ENCODE results near the gene CHRNB1. TPM values are rescaled to one million over a fixed set of nuclear protein-coding genes. Genes with fewer than 3 reads are reported as not detected.
A peak's percentile ranks its signal among the peaks of the same experiment; 100 is the strongest.

The CHRNB1 gene
- total and polyA plus RNA-seq, 4 donors: 7.0 to 11.9 (median 10.6) TPM

GRCh38 chr17:7463372-7463846, 18.5 kb downstream of the CHRNB1 start:
- no peak for DNase-seq
- 90 to 93% methylated on average over 14 of the region's 14 CpGs for WGBS, 2 donors

GRCh38 chr17:7464081-7464480, 19.2 kb downstream of the CHRNB1 start:
- TF ChIP-seq, protein P1, sequence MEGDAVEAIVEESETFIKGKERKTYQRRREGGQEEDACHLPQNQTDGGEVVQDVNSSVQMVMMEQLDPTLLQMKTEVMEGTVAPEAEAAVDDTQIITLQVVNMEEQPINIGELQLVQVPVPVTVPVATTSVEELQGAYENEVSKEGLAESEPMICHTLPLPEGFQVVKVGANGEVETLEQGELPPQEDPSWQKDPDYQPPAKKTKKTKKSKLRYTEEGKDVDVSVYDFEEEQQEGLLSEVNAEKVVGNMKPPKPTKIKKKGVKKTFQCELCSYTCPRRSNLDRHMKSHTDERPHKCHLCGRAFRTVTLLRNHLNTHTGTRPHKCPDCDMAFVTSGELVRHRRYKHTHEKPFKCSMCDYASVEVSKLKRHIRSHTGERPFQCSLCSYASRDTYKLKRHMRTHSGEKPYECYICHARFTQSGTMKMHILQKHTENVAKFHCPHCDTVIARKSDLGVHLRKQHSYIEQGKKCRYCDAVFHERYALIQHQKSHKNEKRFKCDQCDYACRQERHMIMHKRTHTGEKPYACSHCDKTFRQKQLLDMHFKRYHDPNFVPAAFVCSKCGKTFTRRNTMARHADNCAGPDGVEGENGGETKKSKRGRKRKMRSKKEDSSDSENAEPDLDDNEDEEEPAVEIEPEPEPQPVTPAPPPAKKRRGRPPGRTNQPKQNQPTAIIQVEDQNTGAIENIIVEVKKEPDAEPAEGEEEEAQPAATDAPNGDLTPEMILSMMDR (IDR thresholded peaks at IDR 0.05; ENCODE audit: control extremely low read depth, extremely low read depth): no peak
- H3K36me3 ChIP-seq (ENCODE audit: control insufficient read depth in 4 of 4, insufficient read depth in 4 of 4, low read length in 4 of 4): peaks cover 2 to 40% (median 15%) of the 10 kb centered on the region in 4 donors
- no peaks in the 10 kb centered on the region for H3K9me3 ChIP-seq (ENCODE audit: control insufficient read depth in 4 of 4, insufficient read depth in 3 of 4, low read length in 3 of 4)
- WGBS, 2 donors: 90% methylated on average over 9 of the region's 9 CpGs
- no peak overlapping the region for H3K4me3 ChIP-seq
- ATAC-seq (ENCODE audit: insufficient read depth, low FRiP score) (no peak), DNase-seq (no peak)
- no peaks in the 10 kb centered on the region for H3K27me3 ChIP-seq (ENCODE audit: control insufficient read depth in 3 of 3, insufficient read depth in 3 of 3, low read length in 2 of 3)
- H3K27ac ChIP-seq (ENCODE audit: low read depth in 1 of 2, low read length in 1 of 2): no peak overlapping the region
- H3K4me1 ChIP-seq (ENCODE audit: control insufficient read depth in 5 of 5, insufficient read depth in 5 of 5, low read length in 5 of 5): peaks cover 0 to 11% (median 4%) of the 10 kb centered on the region in 5 donors
- no peak overlapping the region for H3K9ac ChIP-seq (ENCODE audit: insufficient read depth in 1 of 2, low read length in 2 of 2)

More at GRCh38 chr17:7463372-7463846, 18.5 kb downstream of the CHRNB1 start:
- no peaks in the 10 kb centered on the region for H3K9me3 ChIP-seq (ENCODE audit: control insufficient read depth in 4 of 4, insufficient read depth in 3 of 4, low read length in 3 of 4)
- no peak for ATAC-seq (ENCODE audit: insufficient read depth, low FRiP score)
- H3K4me3 ChIP-seq: no peak overlapping the region
- H3K27ac ChIP-seq (ENCODE audit: low read depth in 1 of 2, low read length in 1 of 2): no peak overlapping the region
- TF ChIP-seq, protein P1 (IDR thresholded peaks at IDR 0.05; ENCODE audit: control extremely low read depth, extremely low read depth): no peak
- no peak overlapping the region for H3K9ac ChIP-seq (ENCODE audit: insufficient read depth in 1 of 2, low read length in 2 of 2)
- H3K4me1 ChIP-seq (ENCODE audit: control insufficient read depth in 5 of 5, insufficient read depth in 5 of 5, low read length in 5 of 5): peaks cover 0 to 11% (median 4%) of the 10 kb centered on the region in 5 donors
- H3K36me3 ChIP-seq (ENCODE audit: control insufficient read depth in 4 of 4, insufficient read depth in 4 of 4, low read length in 4 of 4): peaks cover 2 to 40% (median 13%) of the 10 kb centered on the region in 4 donors
- H3K27me3 ChIP-seq (ENCODE audit: control insufficient read depth in 3 of 3, insufficient read depth in 3 of 3, low read length in 2 of 3): no peaks in the 10 kb centered on the region

DNA sequence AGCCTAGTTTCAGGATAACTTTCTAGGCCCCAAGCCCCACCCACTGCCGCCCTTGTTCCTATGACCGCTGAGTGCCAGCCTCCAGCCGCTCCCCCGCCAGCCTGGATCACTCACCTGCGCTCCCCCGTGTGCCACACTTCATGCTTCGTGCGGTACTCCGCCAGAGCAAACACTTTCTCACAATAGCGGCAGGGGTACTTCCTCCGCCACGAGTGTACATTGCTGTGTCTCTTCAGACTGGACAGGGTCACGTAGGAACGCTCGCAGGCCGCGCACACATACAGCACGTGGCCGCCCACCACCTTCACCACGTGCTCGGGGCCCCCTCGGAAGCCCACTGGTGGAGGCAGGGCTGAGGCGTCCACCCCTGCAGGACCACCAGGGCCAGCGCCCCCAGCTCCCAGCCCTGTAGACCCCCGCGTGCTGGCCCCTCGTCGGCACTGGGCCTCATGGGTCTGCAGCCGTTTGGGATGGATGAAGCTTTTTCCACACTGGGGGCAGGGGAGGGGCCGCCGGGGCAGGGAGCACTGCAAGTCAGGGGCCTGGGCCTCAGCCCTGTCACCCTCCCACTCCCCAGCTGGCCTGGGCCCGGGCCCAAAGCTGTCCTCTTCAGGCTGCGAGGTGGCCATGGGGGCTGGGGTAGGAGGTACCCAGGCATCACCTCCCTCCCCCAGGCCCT, 20.9 kb downstream of the CHRNB1 start:
- DNase-seq (peak in 2 of 3 donors; percentile 54 to 57), ATAC-seq (ENCODE audit: insufficient read depth, low FRiP score) (no peak)
- Histone ChIP-seq H3K4me1 (ENCODE audit: control insufficient read depth in 5 of 5, insufficient read depth in 5 of 5, low read length in 5 of 5) (peaks cover 0 to 13% (median 4%) of the 10 kb centered on the region in 5 donors), H3K9me3 (ENCODE audit: control insufficient read depth in 4 of 4, insufficient read depth in 3 of 4, low read length in 3 of 4) (no peaks in the 10 kb centered on the region), H3K4me3 (no peak overlapping the region), H3K27me3 (ENCODE audit: control insufficient read depth in 3 of 3, insufficient read depth in 3 of 3, low read length in 2 of 3) (no peaks in the 10 kb centered on the region), H3K27ac (ENCODE audit: low read depth in 1 of 2, low read length in 1 of 2) (peak overlapping the region in 1 of 2 donors; percentile 59), H3K9ac (ENCODE audit: insufficient read depth in 1 of 2, low read length in 2 of 2) (no peak overlapping the region), H3K36me3 (ENCODE audit: control insufficient read depth in 4 of 4, insufficient read depth in 4 of 4, low read length in 4 of 4) (peaks cover 2 to 40% (median 15%) of the 10 kb centered on the region in 4 donors)
- TF ChIP-seq, protein P1 (IDR thresholded peaks at IDR 0.05; ENCODE audit: control extremely low read depth, extremely low read depth): no peak
- WGBS, 2 donors: 76 to 85% methylated on average over 33 of the region's 33 CpGs
